ENCODE measurements around the gene FBXL16.

FBXL16 gene

DNA sequence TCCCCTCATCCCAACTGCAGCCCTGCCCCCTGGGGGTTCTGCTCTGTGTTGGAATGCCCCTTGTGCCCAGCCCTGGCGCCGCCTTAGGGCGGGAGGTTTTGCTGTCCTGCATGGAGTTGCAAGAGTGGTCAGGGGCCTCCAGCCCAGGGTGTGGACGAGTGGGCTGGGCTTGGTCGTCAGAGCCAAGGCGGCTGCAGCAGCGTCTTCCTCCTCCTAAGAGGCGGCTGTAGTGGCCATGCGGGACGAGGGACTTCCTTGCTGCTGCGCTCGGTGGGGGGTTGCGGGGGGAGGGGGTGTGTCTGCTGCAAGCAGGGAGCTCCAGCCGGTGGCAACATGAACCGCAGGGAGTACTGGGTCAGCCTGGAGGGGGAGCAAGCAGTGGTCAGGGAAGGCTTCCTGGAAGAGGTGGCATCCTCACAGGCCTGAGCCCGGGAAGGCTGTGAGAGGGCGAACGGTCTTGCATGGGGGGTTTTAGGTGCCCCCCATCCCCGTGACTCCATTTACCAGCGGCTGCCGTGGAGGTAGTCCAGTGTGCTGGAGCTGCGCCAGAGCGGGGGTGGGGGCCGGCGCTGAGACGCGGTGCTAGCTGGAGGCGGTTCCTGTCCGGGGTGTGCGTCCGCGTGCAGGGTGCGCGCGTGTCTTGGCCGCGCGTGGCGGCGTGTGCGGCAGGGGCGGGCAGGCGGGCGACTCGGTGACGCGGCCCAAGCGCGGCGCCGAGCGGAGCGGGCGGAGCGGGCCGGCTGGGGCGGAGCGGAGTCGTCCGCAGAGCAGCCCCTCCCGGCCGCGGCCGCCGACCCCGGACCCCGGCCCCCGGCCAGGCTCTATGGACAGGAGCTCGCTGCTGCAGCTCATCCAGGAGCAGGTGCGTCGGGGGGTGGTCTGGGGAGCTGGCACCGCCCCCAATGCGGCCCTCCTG is 30.4 kb downstream of the FBXL16 start, which contains the start of gene RHBDL1 (continued):
- TF ChIP-seq, protein P1, sequence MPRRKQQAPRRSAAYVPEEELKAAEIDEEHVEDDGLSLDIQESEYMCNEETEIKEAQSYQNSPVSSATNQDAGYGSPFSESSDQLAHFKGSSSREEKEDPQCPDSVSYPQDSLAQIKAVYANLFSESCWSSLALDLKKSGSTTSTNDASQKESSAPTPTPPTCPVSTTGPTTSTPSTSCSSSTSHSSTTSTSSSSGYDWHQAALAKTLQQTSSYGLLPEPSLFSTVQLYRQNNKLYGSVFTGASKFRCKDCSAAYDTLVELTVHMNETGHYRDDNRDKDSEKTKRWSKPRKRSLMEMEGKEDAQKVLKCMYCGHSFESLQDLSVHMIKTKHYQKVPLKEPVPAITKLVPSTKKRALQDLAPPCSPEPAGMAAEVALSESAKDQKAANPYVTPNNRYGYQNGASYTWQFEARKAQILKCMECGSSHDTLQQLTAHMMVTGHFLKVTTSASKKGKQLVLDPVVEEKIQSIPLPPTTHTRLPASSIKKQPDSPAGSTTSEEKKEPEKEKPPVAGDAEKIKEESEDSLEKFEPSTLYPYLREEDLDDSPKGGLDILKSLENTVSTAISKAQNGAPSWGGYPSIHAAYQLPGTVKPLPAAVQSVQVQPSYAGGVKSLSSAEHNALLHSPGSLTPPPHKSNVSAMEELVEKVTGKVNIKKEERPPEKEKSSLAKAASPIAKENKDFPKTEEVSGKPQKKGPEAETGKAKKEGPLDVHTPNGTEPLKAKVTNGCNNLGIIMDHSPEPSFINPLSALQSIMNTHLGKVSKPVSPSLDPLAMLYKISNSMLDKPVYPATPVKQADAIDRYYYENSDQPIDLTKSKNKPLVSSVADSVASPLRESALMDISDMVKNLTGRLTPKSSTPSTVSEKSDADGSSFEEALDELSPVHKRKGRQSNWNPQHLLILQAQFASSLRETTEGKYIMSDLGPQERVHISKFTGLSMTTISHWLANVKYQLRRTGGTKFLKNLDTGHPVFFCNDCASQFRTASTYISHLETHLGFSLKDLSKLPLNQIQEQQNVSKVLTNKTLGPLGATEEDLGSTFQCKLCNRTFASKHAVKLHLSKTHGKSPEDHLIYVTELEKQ (tag by site-specific recombination; IDR thresholded peaks at IDR 0.05; ENCODE audit: borderline replicate concordance): no peak
- TF ChIP-seq, protein P2, sequence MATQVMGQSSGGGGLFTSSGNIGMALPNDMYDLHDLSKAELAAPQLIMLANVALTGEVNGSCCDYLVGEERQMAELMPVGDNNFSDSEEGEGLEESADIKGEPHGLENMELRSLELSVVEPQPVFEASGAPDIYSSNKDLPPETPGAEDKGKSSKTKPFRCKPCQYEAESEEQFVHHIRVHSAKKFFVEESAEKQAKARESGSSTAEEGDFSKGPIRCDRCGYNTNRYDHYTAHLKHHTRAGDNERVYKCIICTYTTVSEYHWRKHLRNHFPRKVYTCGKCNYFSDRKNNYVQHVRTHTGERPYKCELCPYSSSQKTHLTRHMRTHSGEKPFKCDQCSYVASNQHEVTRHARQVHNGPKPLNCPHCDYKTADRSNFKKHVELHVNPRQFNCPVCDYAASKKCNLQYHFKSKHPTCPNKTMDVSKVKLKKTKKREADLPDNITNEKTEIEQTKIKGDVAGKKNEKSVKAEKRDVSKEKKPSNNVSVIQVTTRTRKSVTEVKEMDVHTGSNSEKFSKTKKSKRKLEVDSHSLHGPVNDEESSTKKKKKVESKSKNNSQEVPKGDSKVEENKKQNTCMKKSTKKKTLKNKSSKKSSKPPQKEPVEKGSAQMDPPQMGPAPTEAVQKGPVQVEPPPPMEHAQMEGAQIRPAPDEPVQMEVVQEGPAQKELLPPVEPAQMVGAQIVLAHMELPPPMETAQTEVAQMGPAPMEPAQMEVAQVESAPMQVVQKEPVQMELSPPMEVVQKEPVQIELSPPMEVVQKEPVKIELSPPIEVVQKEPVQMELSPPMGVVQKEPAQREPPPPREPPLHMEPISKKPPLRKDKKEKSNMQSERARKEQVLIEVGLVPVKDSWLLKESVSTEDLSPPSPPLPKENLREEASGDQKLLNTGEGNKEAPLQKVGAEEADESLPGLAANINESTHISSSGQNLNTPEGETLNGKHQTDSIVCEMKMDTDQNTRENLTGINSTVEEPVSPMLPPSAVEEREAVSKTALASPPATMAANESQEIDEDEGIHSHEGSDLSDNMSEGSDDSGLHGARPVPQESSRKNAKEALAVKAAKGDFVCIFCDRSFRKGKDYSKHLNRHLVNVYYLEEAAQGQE (tag by site-specific recombination; IDR thresholded peaks at IDR 0.05): no peak
- TF ChIP-seq BCL11B (tag by site-specific recombination; IDR thresholded peaks at IDR 0.05; ENCODE audit: low read depth) (peak; percentile 94), KLF9 (tag by site-specific recombination; IDR thresholded peaks at IDR 0.05; ENCODE audit: low read depth) (peak; percentile 75), ZNF174 (tag by site-specific recombination; IDR thresholded peaks at IDR 0.05) (no peak), ZNF2 (tag by site-specific recombination; IDR thresholded peaks at IDR 0.05) (no peak), ZNF843 (tag by site-specific recombination; IDR thresholded peaks at IDR 0.05) (no peak), SP2 (tag by site-specific recombination; IDR thresholded peaks at IDR 0.05) (peak; percentile 46; the same call in 1 of the 2 replicates), GLIS1 (tag by site-specific recombination; IDR thresholded peaks at IDR 0.05) (peak; percentile 37), ZNF391 (tag by site-specific recombination; IDR thresholded peaks at IDR 0.05; ENCODE audit: borderline replicate concordance, low read depth) (no peak)
- TF ChIP-seq, protein P3, sequence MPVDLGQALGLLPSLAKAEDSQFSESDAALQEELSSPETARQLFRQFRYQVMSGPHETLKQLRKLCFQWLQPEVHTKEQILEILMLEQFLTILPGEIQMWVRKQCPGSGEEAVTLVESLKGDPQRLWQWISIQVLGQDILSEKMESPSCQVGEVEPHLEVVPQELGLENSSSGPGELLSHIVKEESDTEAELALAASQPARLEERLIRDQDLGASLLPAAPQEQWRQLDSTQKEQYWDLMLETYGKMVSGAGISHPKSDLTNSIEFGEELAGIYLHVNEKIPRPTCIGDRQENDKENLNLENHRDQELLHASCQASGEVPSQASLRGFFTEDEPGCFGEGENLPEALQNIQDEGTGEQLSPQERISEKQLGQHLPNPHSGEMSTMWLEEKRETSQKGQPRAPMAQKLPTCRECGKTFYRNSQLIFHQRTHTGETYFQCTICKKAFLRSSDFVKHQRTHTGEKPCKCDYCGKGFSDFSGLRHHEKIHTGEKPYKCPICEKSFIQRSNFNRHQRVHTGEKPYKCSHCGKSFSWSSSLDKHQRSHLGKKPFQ (tag by site-specific recombination; IDR thresholded peaks at IDR 0.05): no peak
- TF ChIP-seq, protein P4, sequence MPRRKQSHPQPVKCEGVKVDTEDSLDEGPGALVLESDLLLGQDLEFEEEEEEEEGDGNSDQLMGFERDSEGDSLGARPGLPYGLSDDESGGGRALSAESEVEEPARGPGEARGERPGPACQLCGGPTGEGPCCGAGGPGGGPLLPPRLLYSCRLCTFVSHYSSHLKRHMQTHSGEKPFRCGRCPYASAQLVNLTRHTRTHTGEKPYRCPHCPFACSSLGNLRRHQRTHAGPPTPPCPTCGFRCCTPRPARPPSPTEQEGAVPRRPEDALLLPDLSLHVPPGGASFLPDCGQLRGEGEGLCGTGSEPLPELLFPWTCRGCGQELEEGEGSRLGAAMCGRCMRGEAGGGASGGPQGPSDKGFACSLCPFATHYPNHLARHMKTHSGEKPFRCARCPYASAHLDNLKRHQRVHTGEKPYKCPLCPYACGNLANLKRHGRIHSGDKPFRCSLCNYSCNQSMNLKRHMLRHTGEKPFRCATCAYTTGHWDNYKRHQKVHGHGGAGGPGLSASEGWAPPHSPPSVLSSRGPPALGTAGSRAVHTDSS (tag by site-specific recombination; IDR thresholded peaks at IDR 0.05): no peak
- TF ChIP-seq, protein P5, sequence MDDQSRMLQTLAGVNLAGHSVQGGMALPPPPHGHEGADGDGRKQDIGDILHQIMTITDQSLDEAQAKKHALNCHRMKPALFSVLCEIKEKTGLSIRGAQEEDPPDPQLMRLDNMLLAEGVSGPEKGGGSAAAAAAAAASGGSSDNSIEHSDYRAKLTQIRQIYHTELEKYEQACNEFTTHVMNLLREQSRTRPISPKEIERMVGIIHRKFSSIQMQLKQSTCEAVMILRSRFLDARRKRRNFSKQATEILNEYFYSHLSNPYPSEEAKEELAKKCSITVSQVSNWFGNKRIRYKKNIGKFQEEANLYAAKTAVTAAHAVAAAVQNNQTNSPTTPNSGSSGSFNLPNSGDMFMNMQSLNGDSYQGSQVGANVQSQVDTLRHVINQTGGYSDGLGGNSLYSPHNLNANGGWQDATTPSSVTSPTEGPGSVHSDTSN (CRISPR knock-in tag; IDR thresholded peaks at IDR 0.05): peak; percentile 22; the same call in 1 of the 2 replicates
- TF ChIP-seq, protein P6, sequence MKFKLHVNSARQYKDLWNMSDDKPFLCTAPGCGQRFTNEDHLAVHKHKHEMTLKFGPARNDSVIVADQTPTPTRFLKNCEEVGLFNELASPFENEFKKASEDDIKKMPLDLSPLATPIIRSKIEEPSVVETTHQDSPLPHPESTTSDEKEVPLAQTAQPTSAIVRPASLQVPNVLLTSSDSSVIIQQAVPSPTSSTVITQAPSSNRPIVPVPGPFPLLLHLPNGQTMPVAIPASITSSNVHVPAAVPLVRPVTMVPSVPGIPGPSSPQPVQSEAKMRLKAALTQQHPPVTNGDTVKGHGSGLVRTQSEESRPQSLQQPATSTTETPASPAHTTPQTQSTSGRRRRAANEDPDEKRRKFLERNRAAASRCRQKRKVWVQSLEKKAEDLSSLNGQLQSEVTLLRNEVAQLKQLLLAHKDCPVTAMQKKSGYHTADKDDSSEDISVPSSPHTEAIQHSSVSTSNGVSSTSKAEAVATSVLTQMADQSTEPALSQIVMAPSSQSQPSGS (tag by site-specific recombination; IDR thresholded peaks at IDR 0.05; ENCODE audit: low read depth): no peak
- TF ChIP-seq, protein P7, sequence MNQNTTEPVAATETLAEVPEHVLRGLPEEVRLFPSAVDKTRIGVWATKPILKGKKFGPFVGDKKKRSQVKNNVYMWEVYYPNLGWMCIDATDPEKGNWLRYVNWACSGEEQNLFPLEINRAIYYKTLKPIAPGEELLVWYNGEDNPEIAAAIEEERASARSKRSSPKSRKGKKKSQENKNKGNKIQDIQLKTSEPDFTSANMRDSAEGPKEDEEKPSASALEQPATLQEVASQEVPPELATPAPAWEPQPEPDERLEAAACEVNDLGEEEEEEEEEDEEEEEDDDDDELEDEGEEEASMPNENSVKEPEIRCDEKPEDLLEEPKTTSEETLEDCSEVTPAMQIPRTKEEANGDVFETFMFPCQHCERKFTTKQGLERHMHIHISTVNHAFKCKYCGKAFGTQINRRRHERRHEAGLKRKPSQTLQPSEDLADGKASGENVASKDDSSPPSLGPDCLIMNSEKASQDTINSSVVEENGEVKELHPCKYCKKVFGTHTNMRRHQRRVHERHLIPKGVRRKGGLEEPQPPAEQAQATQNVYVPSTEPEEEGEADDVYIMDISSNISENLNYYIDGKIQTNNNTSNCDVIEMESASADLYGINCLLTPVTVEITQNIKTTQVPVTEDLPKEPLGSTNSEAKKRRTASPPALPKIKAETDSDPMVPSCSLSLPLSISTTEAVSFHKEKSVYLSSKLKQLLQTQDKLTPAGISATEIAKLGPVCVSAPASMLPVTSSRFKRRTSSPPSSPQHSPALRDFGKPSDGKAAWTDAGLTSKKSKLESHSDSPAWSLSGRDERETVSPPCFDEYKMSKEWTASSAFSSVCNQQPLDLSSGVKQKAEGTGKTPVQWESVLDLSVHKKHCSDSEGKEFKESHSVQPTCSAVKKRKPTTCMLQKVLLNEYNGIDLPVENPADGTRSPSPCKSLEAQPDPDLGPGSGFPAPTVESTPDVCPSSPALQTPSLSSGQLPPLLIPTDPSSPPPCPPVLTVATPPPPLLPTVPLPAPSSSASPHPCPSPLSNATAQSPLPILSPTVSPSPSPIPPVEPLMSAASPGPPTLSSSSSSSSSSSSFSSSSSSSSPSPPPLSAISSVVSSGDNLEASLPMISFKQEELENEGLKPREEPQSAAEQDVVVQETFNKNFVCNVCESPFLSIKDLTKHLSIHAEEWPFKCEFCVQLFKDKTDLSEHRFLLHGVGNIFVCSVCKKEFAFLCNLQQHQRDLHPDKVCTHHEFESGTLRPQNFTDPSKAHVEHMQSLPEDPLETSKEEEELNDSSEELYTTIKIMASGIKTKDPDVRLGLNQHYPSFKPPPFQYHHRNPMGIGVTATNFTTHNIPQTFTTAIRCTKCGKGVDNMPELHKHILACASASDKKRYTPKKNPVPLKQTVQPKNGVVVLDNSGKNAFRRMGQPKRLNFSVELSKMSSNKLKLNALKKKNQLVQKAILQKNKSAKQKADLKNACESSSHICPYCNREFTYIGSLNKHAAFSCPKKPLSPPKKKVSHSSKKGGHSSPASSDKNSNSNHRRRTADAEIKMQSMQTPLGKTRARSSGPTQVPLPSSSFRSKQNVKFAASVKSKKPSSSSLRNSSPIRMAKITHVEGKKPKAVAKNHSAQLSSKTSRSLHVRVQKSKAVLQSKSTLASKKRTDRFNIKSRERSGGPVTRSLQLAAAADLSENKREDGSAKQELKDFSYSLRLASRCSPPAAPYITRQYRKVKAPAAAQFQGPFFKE (tag by site-specific recombination; IDR thresholded peaks at IDR 0.05; ENCODE audit: borderline replicate concordance): no peak

Data from HEK293 (cell line).